Neural progenitor cell (in vitro differentiated cells): ENCODE data around the gene SLC9C1.
A peak's percentile ranks its signal among the peaks of the same experiment; 100 is the strongest.

Experiments used
- CTCF ChIP-seq: fragments of 200-600 bp; sonication (generic); IDR thresholded peaks from 2 replicates; pipeline ENCODE4 v1.5.1; 2017; ENCODE audit warnings: antibody characterized with exemption, mild to moderate bottlenecking
- EZH2phosphoT487 ChIP-seq: fragments of 200-600 bp; sonication (generic); IDR thresholded peaks from 2 replicates; pipeline ENCODE4 v1.6.1; 2017; ENCODE audit warnings: antibody characterized with exemption

DNA sequence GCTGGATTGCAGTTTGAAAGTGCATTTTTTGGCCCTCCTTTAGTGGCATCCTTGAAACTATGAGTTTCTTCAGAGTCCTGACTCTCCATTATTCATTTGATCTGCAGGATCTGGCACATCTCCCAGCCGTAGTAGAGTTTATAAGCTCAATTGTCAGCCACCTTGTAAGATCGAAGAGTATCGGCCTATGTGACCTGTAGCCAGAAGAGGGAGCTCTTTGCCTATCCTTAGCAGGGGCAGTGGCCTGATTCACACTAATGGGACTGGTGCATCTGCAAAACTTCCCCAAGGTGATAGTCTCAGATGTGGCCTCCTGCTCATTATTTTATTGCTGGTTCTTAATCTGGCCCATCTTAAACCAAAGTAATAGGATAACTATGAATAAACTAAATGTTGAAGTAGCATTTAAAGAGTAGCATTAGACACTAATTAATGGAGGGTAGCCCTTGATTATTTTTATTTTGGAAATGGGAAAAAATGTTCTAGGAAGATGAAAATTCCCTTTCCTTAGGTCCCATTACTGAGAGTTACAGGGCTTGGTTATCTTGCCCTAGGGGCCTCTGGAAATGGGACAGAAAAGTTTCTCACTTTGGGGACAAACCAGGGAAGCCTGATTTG, 182.1 kb downstream of the SLC9C1 start:
- TF ChIP-seq CTCF (peak; percentile 93), EZH2phosphoT487 (no peak)
